Adrenal gland (tissue), 5 donors: ENCODE data around the gene RHOBTB1.

Experiments used
- CTCF ChIP-seq, 6 experiments: fragments of 450-650 bp in 4 of 6; fragments of 200-600 bp in 2 of 6; sonication (generic) in 1 of 6; IDR thresholded peaks; 1 replicate in 5 of 6; 2 replicates in 1 of 6; pipeline versions ENCODE4 v1.5.1 to v1.8.0; 2016 to 2021; ENCODE audit warnings: antibody characterized with exemption in 6 of 6, mild to moderate bottlenecking in 2 of 6, moderate library complexity in 1 of 6
- POLR2A ChIP-seq, 2 donors: fragments of 450-650 bp; IDR thresholded peaks; one replicate each; pipeline ENCODE4 v1.6.1; 2017; ENCODE audit warnings: antibody characterized with exemption in 2 of 2, mild to moderate bottlenecking in 2 of 2, moderate library complexity in 1 of 2
- donor health status: DM: no; HTN: no; CAD: no.

GRCh38 chr10:60917331-60918280 lies 26.4 kb downstream of the RHOBTB1 start:
- TF ChIP-seq CTCF (IDR thresholded peaks at IDR 0.05) (no peak), POLR2A (IDR thresholded peaks at IDR 0.05) (no peak)
